Mucosa of stomach (tissue), 1 donor: Measurements from ENCODE around the gene RASSF5.

ENCODE experiments used
- H3K27me3 ChIP-seq: one replicate; pipeline ENCODE4 v1.7.0; 2013; ENCODE audit warnings: mild to moderate bottlenecking, low read length; ENCODE audit not compliant: control insufficient read depth, insufficient read depth
- H3K36me3 ChIP-seq: one replicate; pipeline ENCODE4 v1.7.0; 2013; ENCODE audit warnings: low read length; ENCODE audit not compliant: control insufficient read depth, insufficient read depth
- H3K4me1 ChIP-seq: one replicate; pipeline ENCODE4 v1.7.0; 2013; ENCODE audit warnings: mild to moderate bottlenecking, low read length; ENCODE audit not compliant: control insufficient read depth, insufficient read depth
- H3K4me3 ChIP-seq: one replicate; pipeline ENCODE4 v1.7.0; 2013; ENCODE audit warnings: low read length
- H3K9ac ChIP-seq: one replicate; pipeline ENCODE4 v1.7.0; 2013; ENCODE audit warnings: mild to moderate bottlenecking, low read length, moderate library complexity
- H3K9me3 ChIP-seq: one replicate; pipeline ENCODE4 v1.7.0; 2013; ENCODE audit warnings: mild to moderate bottlenecking, low read length, moderate library complexity; ENCODE audit not compliant: control insufficient read depth
- donor health status: Pancreatic carcinoma.

The RASSF5 gene

DNA sequence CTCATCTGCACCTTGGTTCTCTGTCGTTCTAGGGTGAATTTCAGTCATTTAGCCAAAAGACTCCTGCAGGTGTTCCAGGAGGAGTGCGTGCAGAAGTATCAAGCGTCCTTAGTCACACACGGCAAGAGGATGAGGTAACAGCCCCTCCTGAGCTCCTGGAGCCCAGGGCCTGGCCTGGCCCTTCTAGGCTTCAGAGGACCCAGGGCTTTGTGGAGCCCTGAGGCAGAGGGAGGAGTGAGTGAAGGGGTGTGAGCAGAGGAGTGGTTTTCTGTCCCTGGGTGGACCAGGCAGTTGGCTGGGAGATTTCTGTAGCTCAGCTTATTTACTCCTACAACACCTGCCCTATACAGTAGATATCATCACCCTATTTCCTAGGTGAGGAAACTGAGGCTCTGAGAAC, 15.7 kb upstream of the RASSF5 start:
- no peak overlapping the region for H3K9ac ChIP-seq

DNA sequence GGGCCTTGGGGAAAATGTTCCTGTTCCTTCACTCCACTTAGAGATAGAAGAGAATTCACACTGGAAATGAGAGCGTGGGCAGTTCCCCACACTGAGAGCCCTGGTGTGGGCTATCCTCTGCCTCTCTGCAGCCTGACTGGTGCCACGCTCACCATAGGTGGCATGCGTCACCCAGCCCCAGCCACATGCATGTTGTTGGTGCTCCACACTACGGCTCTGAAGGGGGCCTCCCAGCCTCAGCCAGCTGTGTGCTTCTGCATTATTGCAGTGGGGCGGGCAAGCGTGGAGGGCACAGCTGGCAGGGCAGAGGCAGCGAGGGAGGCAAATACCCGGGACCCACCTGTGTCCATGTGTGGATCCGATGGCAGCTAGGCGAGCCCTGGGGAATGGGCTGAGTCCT, 14.7 kb upstream of the RASSF5 start:
- H3K4me3 ChIP-seq = no peak overlapping the region
- peaks cover 14% of the 10 kb centered on the region for H3K36me3 ChIP-seq
- H3K9me3 ChIP-seq = no peaks in the 10 kb centered on the region
- H3K9ac ChIP-seq = no peak overlapping the region
- H3K4me1 ChIP-seq = no peaks in the 10 kb centered on the region
- no peaks in the 10 kb centered on the region for H3K27me3 ChIP-seq

More for the DNA sequence above, 15.7 kb upstream of the RASSF5 start:
- peaks cover 15% of the 10 kb centered on the region for H3K36me3 ChIP-seq
- H3K9me3 ChIP-seq = no peaks in the 10 kb centered on the region
- peaks cover 9% of the 10 kb centered on the region for H3K4me1 ChIP-seq
- H3K4me3 ChIP-seq = no peak overlapping the region
- H3K27me3 ChIP-seq = no peaks in the 10 kb centered on the region

DNA sequence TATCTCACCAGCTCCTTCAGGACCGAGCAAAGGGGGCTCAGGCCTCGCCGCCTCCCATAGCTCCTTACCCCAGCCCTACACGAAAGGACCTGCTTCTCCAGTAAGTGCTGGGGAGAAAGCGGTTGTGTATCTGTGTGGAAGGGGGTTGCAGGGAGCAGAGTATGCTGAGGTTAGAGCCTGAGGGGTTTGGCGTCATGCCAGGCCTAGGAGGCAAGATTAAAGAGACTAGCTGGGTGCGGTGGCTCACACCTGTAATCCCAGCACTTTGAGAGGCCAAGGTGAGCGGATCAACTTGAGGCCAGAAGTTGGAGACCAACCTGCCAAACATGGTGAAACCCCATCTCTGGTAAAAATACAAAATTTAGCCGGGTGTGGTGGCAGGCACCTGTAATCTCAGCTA, 14.1 kb upstream of the RASSF5 start:
- Histone ChIP-seq H3K4me1 (no peaks in the 10 kb centered on the region), H3K9ac (no peak overlapping the region), H3K9me3 (no peaks in the 10 kb centered on the region), H3K27me3 (no peaks in the 10 kb centered on the region), H3K36me3 (peaks cover 8% of the 10 kb centered on the region), H3K4me3 (no peak overlapping the region)

DNA sequence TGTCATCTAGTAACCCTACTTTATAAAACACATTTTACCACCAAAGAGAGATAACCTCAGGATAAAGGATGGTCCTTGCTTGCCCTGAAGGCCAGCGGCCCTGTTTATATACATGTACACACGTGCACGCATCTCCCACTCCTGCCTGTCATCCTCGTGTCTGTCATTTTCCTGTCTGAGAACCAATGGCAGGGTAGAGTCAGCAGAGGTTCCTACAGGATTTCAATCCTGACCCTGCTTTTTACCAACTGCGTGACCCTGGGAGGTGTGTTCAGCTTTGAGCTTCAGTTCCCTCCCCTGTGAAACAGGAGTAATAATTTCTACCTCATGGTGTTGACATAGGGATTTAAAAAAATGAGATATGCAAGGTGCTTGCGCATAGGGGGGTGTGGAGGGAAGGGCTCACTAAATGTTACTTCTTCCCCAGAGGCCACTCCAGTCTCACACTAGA, 12.3 kb upstream of the RASSF5 start:
- H3K27me3 ChIP-seq = no peaks in the 10 kb centered on the region
- no peaks in the 10 kb centered on the region for H3K4me1 ChIP-seq
- H3K9ac ChIP-seq = no peak overlapping the region
- no peaks in the 10 kb centered on the region for H3K9me3 ChIP-seq
- peaks cover 8% of the 10 kb centered on the region for H3K36me3 ChIP-seq
- H3K4me3 ChIP-seq = no peak overlapping the region

DNA sequence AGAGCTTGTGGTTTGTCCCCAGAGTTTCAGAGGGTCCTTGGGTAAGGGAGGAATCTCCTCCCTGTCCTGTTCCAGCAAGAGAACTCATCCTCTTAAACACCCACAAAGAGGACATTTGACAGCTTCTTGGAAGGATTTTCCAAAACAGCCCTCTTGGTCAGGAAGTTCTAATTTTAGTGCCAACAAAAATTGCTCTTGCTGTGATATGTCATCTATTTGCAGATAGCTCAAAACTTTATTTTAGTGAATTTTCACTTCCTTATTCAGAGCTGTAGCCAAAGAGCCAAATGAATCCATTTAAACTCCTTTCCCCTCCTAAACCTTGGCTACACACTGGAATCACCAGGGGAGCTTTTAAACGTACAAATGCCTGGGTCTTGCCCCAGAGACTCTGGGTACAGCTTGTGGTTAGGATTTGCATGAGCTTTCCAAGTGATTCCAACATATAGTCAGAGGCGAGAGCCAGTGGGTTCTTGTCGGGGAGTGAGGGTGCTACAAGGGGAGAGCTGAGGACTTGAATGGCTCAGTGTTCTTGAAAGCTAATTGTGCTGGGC, 11.8 kb upstream of the RASSF5 start:
- Histone ChIP-seq H3K27me3 (no peaks in the 10 kb centered on the region), H3K36me3 (peaks cover 8% of the 10 kb centered on the region), H3K4me3 (no peak overlapping the region), H3K9me3 (no peaks in the 10 kb centered on the region), H3K4me1 (no peaks in the 10 kb centered on the region), H3K9ac (no peak overlapping the region)

DNA sequence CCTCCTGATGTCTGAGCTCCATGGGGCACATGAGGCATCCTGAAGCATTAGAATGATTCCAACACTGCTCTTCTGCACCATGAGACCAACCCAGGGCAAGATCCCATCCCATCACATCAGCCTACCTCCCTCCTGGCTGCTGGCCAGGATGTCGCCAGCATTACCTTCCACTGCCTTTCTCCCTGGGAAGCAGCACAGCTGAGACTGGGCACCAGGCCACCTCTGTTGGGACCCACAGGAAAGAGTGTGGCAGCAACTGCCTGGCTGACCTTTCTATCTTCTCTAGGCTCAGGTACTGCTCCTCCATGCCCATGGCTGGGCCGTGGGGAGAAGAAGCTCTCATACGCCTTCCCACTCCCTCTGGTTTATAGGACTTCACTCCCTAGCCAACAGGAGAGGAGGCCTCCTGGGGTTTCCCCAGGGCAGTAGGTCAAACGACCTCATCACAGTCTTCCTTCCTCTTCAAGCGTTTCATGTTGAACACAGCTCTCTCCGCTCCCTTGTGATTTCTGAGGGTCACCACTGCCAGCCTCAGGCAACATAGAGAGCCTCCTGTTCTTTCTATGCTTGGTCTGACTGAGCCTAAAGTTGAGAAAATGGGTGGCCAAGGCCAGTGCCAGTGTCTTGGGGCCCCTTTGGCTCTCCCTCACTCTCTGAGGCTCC, 11.1 kb upstream of the RASSF5 start:
- Histone ChIP-seq H3K36me3 (peaks cover 8% of the 10 kb centered on the region), H3K27me3 (no peaks in the 10 kb centered on the region), H3K9ac (no peak overlapping the region), H3K4me1 (peaks cover 6% of the 10 kb centered on the region), H3K9me3 (no peaks in the 10 kb centered on the region), H3K4me3 (no peak overlapping the region)

DNA sequence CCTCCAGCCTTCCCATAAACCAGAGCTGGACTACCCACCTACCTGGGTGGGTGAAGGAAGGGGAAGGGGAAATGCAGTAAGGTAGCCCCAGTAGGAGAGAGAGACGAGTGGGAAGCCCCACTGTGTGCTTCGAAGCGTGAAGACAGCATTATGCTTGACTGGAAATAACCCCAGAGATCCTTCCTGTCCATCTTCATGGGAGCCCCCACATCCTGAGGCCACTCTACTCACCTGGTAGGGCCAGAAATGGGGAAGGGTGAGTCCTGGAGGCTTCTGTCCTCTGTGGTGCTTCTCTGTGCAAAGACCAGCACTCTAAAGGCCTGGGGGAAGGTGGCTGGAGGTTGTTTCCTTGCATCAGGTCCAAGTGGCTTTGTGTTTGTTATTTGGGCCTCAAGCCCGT, 10.0 kb upstream of the RASSF5 start:
- H3K4me1 ChIP-seq = peaks cover 15% of the 10 kb centered on the region

DNA sequence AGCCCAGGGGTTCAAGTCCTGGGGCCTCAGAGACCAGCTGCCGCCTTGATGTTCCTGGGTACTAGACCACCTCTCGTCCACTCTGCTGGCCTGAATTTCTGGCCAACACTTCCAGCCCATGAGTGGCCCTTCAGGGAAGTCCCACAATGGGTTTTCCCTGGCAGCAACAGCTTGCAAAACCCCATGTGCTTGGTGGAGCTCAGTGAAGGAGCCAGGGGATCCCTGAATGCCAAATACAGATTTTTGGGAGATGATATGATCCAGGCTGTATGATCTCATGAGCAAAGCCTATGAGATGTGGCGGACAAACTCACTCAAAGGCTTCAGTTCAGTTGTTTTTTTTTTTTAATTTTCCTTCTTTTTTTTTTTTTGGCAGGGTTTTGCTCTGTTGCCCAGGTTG, 9.6 kb upstream of the RASSF5 start:
- H3K4me1 ChIP-seq = peaks cover 15% of the 10 kb centered on the region
- H3K9me3 ChIP-seq = no peaks in the 10 kb centered on the region
- H3K9ac ChIP-seq = no peak overlapping the region
- no peak overlapping the region for H3K4me3 ChIP-seq
- no peaks in the 10 kb centered on the region for H3K27me3 ChIP-seq
- peaks cover under 1% of the 10 kb centered on the region for H3K36me3 ChIP-seq

More for the DNA sequence above, 10.0 kb upstream of the RASSF5 start:
- Histone ChIP-seq H3K9me3 (no peaks in the 10 kb centered on the region), H3K9ac (no peak overlapping the region), H3K36me3 (peaks cover 5% of the 10 kb centered on the region), H3K4me3 (no peak overlapping the region), H3K27me3 (no peaks in the 10 kb centered on the region)

DNA sequence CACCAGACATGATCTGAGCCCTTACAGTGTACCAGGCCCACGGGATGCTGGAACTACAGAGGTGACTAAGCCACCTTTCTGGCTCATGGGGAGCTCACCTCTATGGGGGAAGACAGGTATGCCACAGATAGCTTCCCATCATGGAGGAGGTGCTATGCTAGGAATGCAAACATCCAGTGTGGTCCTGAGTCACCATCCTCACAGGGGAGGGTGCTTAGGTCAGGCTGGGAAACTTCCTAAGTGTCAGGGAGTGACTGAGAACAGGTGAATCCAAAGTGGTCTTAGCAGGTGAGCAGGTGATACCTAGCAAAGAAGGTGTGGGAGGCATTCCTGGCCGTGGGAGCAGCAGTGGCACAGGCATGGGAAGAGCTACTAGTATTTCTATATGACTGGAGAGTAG, 8.6 kb upstream of the RASSF5 start:
- no peaks in the 10 kb centered on the region for H3K36me3 ChIP-seq
- peaks cover 18% of the 10 kb centered on the region for H3K4me1 ChIP-seq
- no peaks in the 10 kb centered on the region for H3K9me3 ChIP-seq
- no peak overlapping the region for H3K9ac ChIP-seq
- no peaks in the 10 kb centered on the region for H3K27me3 ChIP-seq
- H3K4me3 ChIP-seq = no peak overlapping the region

DNA sequence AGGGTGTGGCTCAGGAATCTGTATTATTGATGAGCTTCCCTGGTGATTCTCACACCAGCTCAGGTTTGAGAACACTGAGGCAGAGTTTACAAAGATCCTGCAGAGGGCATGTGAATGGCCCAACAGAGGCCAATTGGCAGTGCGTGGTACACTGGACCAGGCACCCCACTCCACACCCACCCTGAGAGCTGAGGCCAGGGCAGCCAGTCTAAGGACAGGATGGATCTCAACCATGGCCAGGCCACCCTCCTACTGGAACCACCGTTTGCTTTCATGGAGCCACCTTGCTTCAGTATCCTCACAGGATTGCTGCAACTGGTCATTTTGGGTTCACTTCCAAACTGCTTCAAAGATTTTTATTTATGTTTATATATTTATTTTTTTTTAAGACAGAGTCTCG, 7.3 kb upstream of the RASSF5 start:
- Histone ChIP-seq H3K9ac (no peak overlapping the region), H3K4me1 (peaks cover 26% of the 10 kb centered on the region), H3K4me3 (no peak overlapping the region), H3K9me3 (no peaks in the 10 kb centered on the region), H3K36me3 (no peaks in the 10 kb centered on the region), H3K27me3 (no peaks in the 10 kb centered on the region)

DNA sequence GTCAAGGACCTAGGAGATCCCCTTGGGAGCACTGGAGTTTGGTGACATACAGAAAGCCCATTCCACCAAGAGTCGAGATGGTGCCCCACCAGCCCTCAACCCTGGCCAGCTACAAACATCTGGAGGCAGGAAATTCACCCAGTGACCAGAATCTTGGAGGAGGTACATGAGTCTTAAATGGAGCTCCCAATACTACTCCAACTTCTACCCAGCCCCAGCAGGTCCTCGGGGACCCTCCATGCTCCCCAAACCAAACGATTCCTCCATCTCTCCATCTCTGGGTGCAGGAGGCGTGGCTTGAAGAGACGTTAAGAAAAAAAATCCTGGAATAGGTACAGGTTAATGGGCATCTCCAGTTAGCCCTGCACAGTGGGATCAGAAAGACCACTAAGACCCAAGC, 5.5 kb upstream of the RASSF5 start:
- no peak overlapping the region for H3K9ac ChIP-seq
- H3K9me3 ChIP-seq = no peaks in the 10 kb centered on the region
- peaks cover 26% of the 10 kb centered on the region for H3K4me1 ChIP-seq
- H3K36me3 ChIP-seq = no peaks in the 10 kb centered on the region
- no peaks in the 10 kb centered on the region for H3K27me3 ChIP-seq
- no peak overlapping the region for H3K4me3 ChIP-seq

DNA sequence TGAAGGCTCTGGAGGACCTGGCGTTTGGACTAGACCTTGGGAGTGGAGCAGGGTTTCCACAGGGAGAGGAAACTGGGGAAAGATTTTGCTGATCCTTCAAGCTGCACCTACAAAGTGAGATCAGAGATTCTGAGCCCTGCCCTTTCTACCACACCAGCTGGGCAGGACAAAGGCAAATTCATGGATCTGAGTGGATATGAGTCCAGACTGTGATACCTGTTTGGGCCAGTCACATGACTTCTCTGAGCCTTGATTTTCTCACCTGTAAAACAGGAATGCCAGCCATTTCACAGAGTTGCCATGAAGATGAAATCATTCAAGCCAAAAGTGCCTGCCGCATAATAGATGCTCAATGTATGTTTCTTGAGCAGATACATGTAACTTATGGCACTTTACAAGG, 4.9 kb upstream of the RASSF5 start:
- H3K27me3 ChIP-seq = no peaks in the 10 kb centered on the region
- no peaks in the 10 kb centered on the region for H3K9me3 ChIP-seq
- H3K36me3 ChIP-seq = no peaks in the 10 kb centered on the region
- no peak overlapping the region for H3K4me3 ChIP-seq
- peaks cover 26% of the 10 kb centered on the region for H3K4me1 ChIP-seq
- no peak overlapping the region for H3K9ac ChIP-seq
